ENCODE measurements around the gene MTA1.

Gene MTA1

GRCh38 chr14:105419195-105420091, at the start of gene MTA1:
TSS of gene MTA1 (plus strand) at chr14:105419827. CDS start at chr14:105420036, 209 bp downstream.
- DNase-seq (ENCODE audit: low read depth, low spot score): no peak

GRCh38 chr14:105374389-105374788, 45.2 kb upstream of the MTA1 start:
- DNase-seq (ENCODE audit: low read depth, low spot score): no peak

- no peak for DNase-seq (ENCODE audit: low read depth, low spot score)
These were observed 44.0 kb upstream of the MTA1 start for GRCh38 chr14:105375635-105376057.

GRCh38 chr14:105376521-105377440, 42.8 kb upstream of the MTA1 start:
- DNase-seq (ENCODE audit: low read depth, low spot score): no peak

- no peak for DNase-seq (ENCODE audit: low read depth, low spot score)
These were observed 42.0 kb upstream of the MTA1 start for GRCh38 chr14:105377555-105378182.

- DNase-seq (ENCODE audit: low read depth, low spot score): no peak
These were observed 41.4 kb upstream of the MTA1 start for GRCh38 chr14:105378199-105378598.

GRCh38 chr14:105378873-105379685, 40.5 kb upstream of the MTA1 start:
- no peak for DNase-seq (ENCODE audit: low read depth, low spot score)

GRCh38 chr14:105379946-105380345, 39.7 kb upstream of the MTA1 start:
- DNase-seq (ENCODE audit: low read depth, low spot score): no peak

- no peak for DNase-seq (ENCODE audit: low read depth, low spot score)
These were observed 38.9 kb upstream of the MTA1 start for GRCh38 chr14:105380756-105381155.

GRCh38 chr14:105381446-105382342, 37.9 kb upstream of the MTA1 start:
- no peak for DNase-seq (ENCODE audit: low read depth, low spot score)

GRCh38 chr14:105382343-105383082, 37.1 kb upstream of the MTA1 start:
- no peak for DNase-seq (ENCODE audit: low read depth, low spot score)

GRCh38 chr14:105383083-105383730, 36.4 kb upstream of the MTA1 start:
- DNase-seq (ENCODE audit: low read depth, low spot score): no peak

- DNase-seq (ENCODE audit: low read depth, low spot score): no peak
These were observed 35.5 kb upstream of the MTA1 start for GRCh38 chr14:105384041-105384557.

GRCh38 chr14:105384605-105385321, 34.9 kb upstream of the MTA1 start:
- DNase-seq (ENCODE audit: low read depth, low spot score): no peak

GRCh38 chr14:105385322-105385637, 34.3 kb upstream of the MTA1 start:
- no peak for DNase-seq (ENCODE audit: low read depth, low spot score)

GRCh38 chr14:105385698-105386365, 33.8 kb upstream of the MTA1 start:
- no peak for DNase-seq (ENCODE audit: low read depth, low spot score)

Measured in activated CD4-positive, CD25-positive, alpha-beta regulatory T cell treated with anti-CD3 and anti-CD28 coated beads, Interleukin-2, amount 50 U/mL, for 16 hours (primary cell).